Measurements from ENCODE around the gene MEPCE.
A peak's percentile ranks its signal among the peaks of the same experiment; 100 is the strongest.
"Not testable (repeated sequence)": the region's sequence is repeated elsewhere in the genome, so short reads cannot be mapped to it uniquely, and the experiment has no call there.

Gene MEPCE

DNA sequence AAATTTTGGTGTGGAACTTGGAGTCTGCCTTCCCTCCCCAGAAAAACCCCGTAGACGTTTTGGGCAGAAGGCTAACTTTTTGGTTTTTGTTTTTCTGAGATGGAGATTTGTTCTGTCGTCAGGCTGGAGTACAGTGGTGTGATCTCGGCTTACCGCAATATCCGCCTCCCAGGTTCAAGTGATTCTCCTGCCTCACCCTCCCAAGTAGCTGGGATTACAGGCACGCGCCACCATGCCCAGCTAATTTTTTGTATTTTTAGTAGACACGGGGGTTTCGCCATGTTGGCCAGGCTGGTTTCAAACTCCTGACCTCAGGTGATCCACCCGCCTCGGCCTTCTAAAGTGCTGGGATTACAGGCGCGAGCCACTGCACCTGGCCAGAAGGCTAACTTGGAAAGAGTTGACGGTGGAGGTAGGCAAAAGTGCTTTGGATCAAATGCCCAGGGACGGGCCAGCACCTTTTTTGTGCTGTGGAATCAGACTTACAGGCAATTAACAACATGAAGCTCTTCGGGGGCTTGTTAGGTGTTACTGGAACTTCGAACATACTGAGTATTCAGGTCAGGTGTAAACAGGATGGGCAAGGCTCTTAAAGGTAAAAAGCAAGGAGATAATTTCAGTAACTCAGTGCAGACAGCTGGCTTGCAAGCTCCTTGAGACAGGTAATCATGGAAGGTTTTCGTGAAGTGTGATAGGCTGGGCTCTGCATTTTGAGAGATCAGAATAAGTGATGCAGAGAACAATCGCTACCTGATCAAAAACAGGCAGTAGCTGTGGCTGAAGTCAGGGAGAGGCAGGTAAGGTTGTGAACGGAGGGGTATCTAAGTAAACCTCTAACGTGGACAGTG lies 4.9 kb downstream of the MEPCE start:
- DNase-seq: no peak

DNA sequence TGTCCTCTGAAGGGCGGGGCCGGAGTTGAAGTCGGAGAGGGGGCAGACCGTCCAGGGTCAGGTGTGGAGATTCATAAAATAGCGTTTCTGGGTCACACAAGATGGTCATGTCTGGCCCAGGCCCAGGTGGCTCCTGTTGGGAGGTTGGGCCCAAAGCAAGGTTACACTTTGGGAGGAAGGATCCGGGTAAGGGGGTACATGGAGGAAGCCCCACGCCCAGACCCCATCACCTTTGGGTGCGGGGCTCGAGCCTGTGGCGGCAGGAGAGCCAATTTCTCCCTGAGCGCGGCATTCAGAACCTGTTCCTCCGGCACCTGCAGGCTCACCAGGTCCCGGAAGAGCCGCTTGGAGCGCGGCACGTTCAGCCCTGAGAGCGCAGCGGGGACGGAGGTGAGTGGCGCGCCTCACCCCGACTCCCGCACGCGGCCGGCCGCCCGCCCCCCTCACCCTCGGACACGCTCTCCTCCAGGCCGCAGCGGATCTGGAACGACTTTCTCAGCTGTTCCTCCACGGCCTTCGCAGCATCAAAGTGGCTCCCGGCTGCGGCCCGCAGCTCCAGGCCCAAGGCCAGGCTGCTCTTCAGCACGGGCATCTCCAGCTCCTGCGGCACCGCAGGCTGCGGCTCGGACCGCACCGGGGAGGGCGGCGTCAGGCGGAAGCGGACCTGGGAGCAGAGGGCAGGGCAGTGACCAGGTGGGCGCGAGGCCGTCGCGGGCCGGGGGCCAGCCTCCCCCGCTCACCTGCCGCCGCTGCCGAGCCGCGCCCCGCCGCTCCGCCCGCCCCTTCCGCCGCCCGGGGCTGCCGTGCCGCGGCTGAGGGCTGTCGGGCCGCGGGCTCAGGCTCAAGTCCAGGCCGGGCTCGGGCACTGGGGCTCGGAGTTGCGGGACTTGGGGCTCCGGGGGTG lies 6.0 kb downstream of the MEPCE start:
- DNase-seq: peak; percentile 54

DNA sequence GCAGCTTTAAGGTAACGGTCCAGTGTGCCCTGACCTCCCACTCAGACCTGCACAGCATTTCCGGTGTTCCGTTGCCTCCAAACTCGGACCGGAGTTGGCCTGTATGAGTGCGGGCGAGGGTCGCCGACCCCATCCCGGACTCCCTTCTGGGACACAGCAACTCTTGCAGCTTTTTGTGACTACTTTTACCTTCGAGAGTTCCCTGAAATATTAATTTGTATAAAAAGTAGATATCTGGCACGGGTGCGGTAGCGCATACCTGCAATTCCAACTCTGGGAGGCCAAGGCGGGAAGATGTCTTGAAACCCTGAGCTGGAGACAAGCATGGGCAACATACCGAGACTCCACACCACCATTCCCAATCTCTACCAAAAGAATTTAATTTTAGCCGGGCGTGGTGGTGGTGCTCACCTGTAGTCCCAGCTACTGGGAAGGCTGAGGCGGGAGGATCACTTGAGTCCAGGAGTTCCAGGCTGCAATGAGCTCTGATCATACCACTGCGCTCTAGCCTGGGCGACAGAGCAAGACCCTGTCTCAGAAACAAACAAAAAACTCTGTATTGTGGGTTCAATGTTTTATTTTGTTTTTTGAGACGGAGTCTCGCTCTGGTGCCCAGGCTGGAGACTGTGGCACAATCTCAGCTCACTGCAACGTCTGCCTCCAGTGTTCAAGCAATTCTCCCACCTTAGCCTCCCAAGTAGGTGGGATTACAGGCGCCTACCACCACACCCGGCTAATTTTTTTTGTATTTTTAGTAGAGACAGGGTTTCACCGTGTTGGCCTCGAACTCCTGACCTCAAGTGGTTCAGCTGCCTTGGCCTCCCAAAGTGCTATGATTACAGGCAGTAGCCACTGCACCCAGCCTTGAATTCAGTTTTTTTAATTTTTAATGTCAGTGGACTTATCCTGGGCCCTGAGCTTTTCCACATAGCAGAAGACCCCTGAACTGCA lies 7.8 kb downstream of the MEPCE start:
- no peak for DNase-seq

DNA sequence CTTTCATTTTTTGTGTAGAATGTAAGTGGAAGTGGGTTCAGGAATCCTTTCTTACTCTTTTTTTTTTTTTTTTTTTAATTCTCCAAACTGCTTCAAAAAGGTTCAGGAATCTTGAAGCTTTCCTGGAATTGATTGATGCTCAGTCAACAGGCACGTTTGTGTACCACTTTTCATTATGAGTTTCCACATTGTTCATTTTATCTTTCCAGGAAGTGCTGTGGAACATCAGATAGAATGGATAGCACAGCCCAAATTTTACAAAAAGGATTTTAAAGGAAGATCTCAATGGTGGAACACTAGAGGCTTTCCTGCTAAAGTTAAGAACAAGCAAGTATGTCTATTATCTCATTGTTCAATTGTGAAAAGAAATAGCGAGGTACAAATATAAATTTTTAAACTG lies 8.5 kb downstream of the MEPCE start:
- no peak for DNase-seq

DNA sequence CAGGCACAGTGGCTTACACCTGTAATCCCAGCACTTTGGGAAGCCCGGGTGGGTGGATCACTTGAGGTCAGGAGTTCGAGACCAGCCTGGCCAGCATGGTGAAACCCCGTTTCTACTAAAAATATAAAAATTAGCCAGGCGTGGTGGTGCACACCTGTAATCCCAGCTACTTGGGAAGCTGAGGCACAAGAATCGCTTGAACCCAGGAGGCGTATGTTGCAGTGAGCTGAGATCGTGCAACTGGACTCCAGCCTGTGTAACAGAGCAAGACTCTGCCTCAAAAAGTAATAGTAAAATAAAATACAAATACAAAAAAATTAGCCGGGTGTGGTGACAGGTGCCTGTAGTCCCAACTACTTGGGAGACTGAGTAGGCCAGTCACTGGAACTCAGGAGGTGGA lies 9.1 kb downstream of the MEPCE start:
- DNase-seq: not testable (repeated sequence)

DNA sequence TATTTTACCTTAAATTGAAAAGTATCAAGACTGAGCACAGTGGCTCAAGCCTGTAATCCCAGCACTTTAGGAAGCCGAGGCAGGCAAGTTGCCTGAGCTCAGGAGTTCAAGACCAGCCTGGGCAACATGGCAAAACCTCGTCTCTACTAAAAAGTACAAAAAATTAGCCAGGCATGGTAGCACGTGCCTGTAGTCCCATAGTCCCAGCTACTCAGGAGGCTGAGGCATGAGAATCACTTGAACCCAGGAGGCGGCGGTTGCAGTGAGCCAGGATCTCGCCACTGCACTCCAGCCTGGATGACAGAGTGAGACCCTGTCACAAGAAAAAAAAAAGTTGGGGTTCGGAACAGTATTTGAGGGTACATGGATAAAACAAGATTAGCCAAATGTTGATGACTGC lies 9.6 kb downstream of the MEPCE start:
- DNase-seq: not testable (repeated sequence)

DNA sequence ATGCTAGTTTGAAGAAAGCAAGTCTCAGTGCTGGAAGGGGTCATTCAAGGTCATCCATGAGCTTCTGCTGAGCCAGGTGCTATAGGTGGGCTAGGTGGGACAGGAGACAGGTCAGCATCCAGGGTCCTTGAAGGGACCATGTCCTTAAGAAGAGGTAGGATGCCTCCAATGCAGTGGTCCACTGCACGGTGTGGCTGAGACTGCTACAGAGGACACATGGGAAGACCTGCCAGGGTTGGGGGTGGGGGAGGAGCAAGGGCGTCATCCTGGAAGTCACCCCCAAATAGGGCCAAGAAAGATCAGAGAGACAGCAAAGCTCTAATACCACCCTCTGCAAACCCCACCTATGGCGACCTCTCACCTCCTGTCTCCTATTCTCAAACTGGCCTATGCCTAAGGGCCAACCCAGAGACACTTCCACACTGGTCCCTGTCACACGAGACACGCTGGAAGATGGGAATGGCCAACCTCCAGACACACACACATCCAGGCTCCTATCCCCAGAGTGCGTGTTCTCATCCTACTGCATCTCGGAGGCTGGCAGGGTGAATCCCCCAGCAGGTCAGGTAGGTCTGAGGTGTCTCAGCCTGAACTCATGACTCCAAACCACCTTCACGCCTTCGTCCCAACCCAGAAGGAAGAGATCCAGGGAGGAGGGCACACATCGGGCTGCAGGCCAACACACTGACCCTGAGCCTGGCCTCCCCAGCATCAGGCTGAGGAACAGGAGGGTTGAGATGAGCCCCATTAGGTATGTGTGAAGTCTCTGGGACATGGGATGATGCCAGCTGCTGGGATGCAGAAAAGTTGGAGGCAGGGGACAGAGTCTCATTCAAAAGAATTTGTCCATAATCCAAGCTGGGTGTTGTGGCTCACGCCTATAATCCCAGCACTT lies 12.3 kb downstream of the MEPCE start:
- DNase-seq: no peak

DNA sequence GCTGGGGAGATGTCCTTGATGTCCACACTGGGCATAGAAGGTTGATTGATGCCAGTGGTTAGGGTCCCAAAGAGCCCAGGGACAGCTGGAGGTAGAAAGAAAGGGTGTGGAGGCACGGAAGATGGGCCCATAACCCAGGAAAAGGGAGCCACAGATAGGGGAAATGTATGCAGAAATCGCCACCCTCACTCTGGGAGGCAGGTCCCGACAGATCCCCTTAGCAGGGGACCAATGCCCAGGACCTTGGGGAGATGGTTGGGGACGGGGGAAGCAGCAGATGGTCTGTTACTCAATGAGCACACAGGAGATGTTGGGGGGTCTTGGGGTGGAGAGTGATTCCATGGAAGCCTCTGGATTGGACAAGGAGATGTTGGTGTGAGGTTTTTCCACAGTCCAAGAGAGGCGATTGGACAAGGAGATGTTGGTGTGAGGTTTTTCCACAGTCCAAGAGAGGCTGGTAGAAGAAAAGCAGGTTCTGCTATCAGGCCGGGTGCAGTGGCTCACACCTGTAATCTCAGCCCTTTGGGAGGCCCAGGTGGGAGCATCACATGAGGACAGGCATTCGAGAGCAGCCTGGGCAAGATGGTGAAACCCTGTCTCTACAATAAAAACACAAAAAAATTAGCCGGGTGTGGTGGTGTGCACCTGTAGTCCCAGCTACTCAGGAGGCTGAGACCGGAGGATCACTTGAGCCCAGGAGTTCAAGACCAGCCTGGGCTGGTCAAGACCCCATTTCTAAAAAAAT lies 13.6 kb downstream of the MEPCE start:
- DNase-seq: no peak

DNA sequence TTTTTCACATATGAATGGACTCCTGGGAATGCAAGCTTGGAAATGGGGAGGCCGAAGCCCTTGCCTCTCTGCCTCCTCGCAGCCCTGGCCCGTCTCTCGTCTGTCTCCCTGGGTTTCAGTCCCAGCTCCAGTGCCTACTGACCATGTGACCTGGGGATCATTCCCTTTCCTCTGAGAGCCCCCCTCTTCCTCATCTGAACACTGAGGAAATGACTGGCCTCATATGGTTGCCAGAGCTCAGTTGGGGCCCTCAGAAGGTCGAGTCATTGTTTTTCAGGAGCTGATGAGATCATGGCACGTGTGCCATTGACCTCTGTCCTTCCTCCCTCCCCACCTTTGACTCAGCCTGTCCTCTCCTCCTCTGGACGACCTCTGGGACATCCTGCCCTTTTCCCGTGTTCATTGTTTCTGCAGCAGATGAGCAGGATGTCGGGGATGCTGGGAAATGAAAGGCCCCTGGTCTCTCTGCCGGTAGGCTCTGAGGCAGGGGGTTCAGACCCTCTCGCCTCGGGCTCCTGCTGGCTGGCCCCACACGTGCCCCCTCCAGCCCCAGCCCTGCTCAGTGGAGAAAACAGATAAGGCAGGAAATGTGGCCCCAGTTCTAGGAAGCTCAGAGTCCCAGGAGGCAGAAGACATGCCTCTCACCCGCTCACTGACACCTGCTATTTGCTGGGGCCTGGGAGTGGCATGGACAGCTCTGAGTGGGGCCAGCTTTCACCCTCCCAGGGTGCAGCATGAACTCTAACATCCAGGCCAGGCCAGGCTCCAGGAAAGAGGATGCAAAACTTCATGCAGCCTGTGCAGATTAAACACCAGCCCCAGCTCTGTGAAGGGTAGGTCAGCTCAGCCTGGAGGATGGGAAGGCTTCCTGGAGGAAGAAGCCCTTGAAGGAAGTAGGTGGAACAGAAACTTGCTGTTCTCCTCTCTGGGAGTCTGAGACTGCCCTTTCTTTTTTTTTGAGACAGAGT lies 15.0 kb downstream of the MEPCE start:
- no peak for DNase-seq

DNA sequence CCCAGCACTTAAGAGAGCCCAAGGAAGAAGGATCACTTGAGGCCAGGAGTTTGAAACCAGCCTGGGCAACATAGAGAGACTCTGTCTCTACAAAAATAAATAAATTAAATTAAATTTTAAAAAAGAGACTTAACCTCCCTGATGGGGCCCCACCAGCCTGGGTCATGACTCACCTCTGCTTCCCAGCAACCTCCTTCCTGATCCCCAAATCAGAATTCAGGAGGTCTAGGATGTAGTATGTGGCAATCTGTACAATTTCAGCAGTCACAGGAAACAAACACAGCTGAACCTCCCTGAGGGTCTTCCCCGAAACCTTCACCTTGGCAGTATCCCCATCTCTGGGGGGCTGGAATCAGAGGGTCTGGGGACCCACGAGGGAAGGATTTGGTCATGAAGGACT lies 16.4 kb downstream of the MEPCE start:
- DNase-seq: no peak

DNA sequence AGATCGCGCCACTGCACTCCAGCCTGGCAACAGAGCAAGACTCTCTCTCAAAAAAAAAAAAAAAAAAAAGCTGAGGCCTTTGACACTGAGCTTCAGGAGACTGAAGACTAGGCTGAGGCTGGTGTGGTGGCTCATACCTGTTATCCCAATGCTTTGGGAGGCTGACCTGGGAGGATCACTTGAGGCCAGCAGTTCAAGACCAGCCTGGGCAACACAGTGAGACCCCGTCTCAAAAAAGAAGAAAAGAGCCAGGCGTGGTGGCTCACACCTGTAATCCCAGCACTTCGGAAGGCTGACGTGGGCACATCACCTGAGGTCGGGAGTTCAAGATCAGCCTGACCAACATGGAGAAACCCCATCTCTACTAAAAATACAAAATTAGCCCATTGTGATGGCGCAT lies 17.7 kb downstream of the MEPCE start:
- DNase-seq: not testable (repeated sequence)

DNA sequence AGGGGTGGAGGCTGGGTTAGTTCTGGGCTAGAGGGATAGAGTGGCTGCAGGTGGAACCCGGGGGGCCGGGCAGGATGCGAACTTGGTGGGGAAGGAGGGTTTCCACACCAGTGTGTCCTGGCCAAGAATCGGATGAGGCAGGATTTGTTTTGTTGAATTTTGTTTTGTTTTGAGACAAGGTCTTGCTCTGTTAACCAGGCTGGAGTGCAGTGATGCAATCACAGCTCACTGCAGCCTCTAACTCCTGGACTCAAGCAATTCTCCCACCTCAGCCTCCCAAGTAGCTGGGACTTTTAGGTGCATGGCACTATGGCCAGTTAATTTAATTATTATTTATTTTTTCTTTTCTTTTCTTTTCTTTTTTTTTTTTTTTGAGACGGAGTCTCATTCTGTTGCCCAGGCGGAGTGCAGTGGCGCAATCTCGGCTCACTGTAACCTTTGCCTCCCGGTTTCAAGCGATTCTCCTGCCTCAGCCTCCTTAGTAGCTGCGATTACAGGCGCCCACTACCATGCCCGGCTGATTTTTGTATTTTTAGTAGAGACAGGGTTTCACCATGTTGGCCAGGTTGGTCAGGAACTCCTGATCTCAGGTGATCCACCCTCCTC lies 19.7 kb downstream of the MEPCE start:
- DNase-seq: no peak

DNA sequence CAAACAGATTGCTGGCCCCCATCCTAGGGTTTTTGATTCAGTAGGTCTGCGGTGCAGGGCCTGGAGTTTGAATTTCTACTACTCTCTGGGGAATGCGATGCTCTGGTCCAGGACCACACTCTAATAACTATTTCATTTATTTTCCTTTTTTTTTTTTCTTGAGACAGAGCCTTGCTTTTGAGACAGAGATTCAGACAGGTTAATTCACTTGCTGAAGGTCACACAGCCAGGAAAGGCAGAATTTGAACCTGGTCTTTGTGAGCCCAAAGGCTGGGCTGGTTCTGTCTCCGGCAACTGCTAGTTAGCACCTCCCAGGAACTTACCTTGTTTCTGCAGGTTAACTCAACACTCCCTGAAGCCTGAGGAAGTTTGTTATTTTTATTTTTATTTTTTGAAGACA lies 22.9 kb downstream of the MEPCE start:
- no peak for DNase-seq

DNA sequence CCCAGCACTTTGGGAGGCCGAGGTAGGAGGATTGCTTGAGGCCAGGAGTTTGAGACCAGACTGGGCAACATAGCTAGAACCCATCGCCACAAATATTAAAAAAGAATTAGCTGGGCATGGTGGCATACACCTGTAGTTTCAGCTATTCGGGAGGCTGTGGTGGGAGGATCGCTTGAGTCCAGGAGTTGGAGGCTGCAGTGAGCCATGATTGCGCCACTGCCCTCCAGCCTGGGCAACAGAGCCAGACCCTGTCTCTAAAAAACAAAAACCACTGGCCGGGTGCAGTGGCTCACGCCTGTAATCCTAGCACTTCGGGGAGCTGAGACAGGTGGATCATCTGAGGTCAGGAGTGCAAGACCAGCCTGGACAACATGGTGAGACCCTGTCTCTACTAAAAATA lies 24.2 kb downstream of the MEPCE start:
- not testable (repeated sequence) for DNase-seq

DNA sequence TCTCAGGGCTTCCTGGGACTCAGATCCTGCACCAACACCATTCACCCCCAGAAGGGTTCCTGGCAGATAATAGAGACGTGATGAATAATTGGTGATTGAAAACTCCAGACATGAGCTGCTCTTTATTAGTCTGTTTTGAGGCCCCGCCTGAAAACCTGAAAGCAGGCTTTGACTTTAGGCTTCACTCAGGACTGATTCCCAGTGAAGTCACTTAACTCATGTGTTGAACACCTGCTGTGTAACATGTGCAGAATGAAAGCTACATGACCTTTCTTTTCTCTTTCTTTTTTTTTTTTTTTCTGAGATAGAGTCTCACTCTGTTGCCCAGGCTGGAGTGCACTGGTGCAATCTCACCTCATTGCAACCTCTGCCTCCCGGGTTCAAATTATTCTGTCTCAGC lies 25.6 kb downstream of the MEPCE start:
- no peak for DNase-seq

DNA sequence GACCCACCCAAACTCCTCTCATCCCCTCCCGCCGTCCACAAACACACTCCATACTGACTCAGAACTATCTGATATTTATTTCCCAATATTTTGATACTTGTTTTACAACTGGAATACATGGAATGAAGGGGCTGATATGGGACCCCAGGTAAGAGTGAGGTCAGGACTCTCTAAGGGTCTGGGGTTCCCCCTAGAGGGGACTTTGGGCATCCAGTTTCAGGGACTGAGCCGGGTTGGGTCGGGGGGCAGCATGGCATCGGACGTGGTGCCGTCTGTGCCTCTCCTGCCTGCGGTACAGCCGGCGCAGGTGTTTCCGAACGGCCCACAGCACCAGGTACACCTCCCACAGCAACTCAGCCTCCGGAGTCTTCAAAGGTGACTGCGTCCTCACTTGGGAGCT lies 26.9 kb downstream of the MEPCE start:
- DNase-seq: no peak

DNA sequence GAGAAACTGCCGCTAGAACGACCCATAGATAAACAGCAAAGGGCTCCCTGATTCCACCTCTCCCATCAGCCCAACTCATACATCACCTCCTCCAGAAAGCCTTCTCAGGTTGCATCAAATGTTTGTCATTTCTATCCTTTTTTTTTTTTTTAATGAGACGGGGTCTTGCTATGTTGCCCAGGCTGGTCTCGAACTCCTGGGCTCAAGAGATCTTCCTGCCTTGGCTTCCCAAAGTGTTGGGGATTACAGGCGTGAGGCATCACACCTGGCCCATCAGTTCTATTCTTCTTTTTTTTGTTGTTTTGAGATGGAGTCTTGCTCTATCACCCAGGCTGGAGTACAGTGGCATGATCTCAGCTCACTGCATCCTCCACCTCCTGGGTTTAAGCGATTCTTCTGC lies 27.4 kb downstream of the MEPCE start:
- DNase-seq: no peak

DNA sequence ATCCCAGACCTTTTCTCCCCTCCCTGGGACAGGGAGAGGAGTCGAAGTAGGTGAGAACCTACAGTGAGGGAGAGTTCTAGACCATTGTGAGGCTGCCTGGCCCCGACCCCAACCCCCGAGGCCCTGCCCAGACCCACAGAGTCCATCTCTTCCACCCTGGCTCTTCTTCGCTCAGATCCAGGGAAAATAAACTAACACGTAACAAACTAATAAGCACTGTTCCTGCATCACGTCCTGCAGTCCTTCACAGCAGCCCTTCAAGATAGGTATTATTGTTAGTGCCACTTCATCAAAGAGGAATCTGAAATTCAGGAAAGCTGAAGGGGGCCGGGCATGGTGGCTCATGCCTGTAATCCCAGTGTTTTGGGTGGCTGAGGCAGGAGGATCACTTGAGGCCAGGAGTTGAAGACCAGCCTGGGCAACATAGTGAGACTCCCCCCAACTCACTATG lies 34.6 kb downstream of the MEPCE start, which contains the start of gene SPACDR:
TSS of gene SPACDR (minus strand) at position 51 of the 451 bp plus-strand sequence. CDS start 235 bp downstream, outside the sequence.
- DNase-seq: no peak

DNA sequence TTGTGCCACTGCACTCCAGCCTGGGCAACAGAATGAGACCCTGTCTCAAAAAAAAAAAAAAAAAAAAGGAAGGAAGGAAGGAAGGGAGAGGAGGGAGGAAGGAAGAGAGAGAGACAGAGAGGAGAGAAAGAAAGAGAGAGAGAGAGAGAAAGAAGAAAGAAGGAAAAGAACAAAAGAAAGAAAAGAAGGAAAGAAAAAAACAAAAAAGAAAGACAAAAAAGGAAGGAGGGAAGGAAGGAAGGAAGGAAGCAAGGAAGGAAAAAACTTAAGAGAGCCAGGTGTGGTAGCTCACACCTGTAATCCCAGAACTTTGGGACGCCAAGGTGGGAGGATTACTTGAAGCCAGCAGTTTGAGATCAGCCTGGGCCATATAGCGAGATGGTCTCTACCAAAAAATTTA lies 35.2 kb downstream of the MEPCE start:
- DNase-seq: no peak

All from CD4-positive, alpha-beta T cell treated with Interleukin-10 for 1 hour (primary cell).